SKM-1 (cell line): ENCODE results near the gene CMIP.

ENCODE experiments used
- DNase-seq: peaks from one replicate; lab custom pipeline; 2025; ENCODE audit not compliant: unreplicated experiment; lab: John Stamatoyannopoulos, UW

The CMIP gene

GRCh38 chr16:81615833-81616232 is 171.2 kb downstream of the CMIP start:
- no peak for DNase-seq

- no peak for DNase-seq
Measured at GRCh38 chr16:81616321-81617020, 171.9 kb downstream of the CMIP start.

- DNase-seq = no peak
Measured at GRCh38 chr16:81617021-81617346, 172.4 kb downstream of the CMIP start.

- no peak for DNase-seq
Measured at GRCh38 chr16:81618187-81618586, 173.6 kb downstream of the CMIP start.

GRCh38 chr16:81618661-81619060 is 174.1 kb downstream of the CMIP start:
- DNase-seq = no peak

GRCh38 chr16:81620029-81620428 is 175.4 kb downstream of the CMIP start:
- no peak for DNase-seq

- no peak for DNase-seq
Measured at GRCh38 chr16:81620796-81621195, 176.2 kb downstream of the CMIP start.

GRCh38 chr16:81621496-81621895 is 176.9 kb downstream of the CMIP start:
- DNase-seq = no peak

- DNase-seq = no peak
Measured at GRCh38 chr16:81623365-81624102, 178.9 kb downstream of the CMIP start.

GRCh38 chr16:81624403-81624759 is 179.8 kb downstream of the CMIP start:
- DNase-seq = no peak

GRCh38 chr16:81624760-81625543 is 180.3 kb downstream of the CMIP start:
- no peak for DNase-seq

GRCh38 chr16:81625544-81626153 is 181.0 kb downstream of the CMIP start:
- no peak for DNase-seq

- DNase-seq = no peak
Measured at GRCh38 chr16:81626181-81626674, 181.6 kb downstream of the CMIP start.

GRCh38 chr16:81627024-81627423 is 182.4 kb downstream of the CMIP start:
- DNase-seq = no peak

GRCh38 chr16:81627729-81628244 is 183.2 kb downstream of the CMIP start:
- DNase-seq = no peak

- DNase-seq = no peak
Measured at GRCh38 chr16:81629034-81629802, 184.6 kb downstream of the CMIP start.

- no peak for DNase-seq
Measured at GRCh38 chr16:81629896-81630634, 185.5 kb downstream of the CMIP start.

- DNase-seq = no peak
Measured at GRCh38 chr16:81630635-81631031, 186.0 kb downstream of the CMIP start.

GRCh38 chr16:81632392-81633146 is 188.0 kb downstream of the CMIP start:
- DNase-seq = no peak
